K562 (cell line): ENCODE measurements around the gene SELENOT. TPM values are rescaled to one million over a fixed set of nuclear protein-coding genes. Genes with fewer than 3 reads are reported as not detected.
A peak's percentile ranks its signal among the peaks of the same experiment; 100 is the strongest.

Source experiments
- ATAC-seq: fragments of 200-7000 bp; cut with Tn5 transposase; 3 replicates; pipeline ENCODE4 v1.9.1; 2020; ENCODE audit warnings: moderate library complexity
- BruUV-seq: library from RNA; stranded (reverse); fragments of 400-500 nt; replicated peaks from 2 replicates; lab custom pipeline; 2021; lab: Mats Ljungman, UMichigan
- CTCF ChIA-PET: fragments of 300-600 bp; formaldehyde crosslinking; extraction: SDS; loops from one replicate; lab custom pipeline; 2021; ENCODE audit warnings: low intra/inter-chr PET ratio; lab: Yijun Ruan, JAX
- POLR2A ChIA-PET: fragments of 300-600, 350-650 bp; sonication (Branson Sonifier 250); formaldehyde crosslinking; extraction: SDS; loops from one replicate; lab custom pipeline; 2021; ENCODE audit warnings: antibody characterized with exemption, inconsistent platforms; lab: Yijun Ruan, JAX
- DNase-seq, 4 experiments: peaks; one replicate each; pipeline versions ENCODE4 v3.0.0 to v3.0.0-alpha.2; 2011 to 2018; ENCODE audit warnings: low spot score in 3 of 4, mixed read lengths in 3 of 4; ENCODE audit errors: extremely low read depth in 1 of 4
- FAIRE-seq: peaks from 2 replicates; lab custom pipeline; 2011; peaks lifted over from hg19 to GRCh38; lab: Jason Lieb, UNC
- H2AFZ ChIP-seq: 2 replicates; pipeline ENCODE4 v1.6.0; 2011; ENCODE audit warnings: low read depth, low read length, control low read depth, inconsistent platforms
- H3K27ac ChIP-seq: fragments of 200-600 bp; 3 replicates; pipeline ENCODE4 v1.8.0; 2011; ENCODE audit warnings: low read depth, mild to moderate bottlenecking, control low read depth, inconsistent platforms, low read length, moderate library complexity, mixed read lengths; ENCODE audit errors: extremely low read depth
- H3K27me3 ChIP-seq, 2 experiments: fragments of 300-600 bp in 1 of 2; 2 replicates in 1 of 2; 3 replicates in 1 of 2; pipeline versions ENCODE4 v1.6.0 to v1.8.0; 2011; ENCODE audit warnings: inconsistent platforms in 2 of 2, low read length in 2 of 2, mild to moderate bottlenecking in 1 of 2, mixed read lengths in 1 of 2, moderate library complexity in 1 of 2; ENCODE audit not compliant: control insufficient read depth in 2 of 2, insufficient read depth in 2 of 2
- H3K36me3 ChIP-seq: fragments of 300-600 bp; 3 replicates; pipeline ENCODE4 v1.8.0; 2011; ENCODE audit warnings: mild to moderate bottlenecking, low read length, inconsistent platforms; ENCODE audit not compliant: control insufficient read depth, insufficient read depth
- H3K4me1 ChIP-seq, 2 experiments: fragments of 200-600 bp in 1 of 2; replicated peaks in 1 of 2; 2 replicates in 1 of 2; 3 replicates in 1 of 2; pipeline versions ENCODE4 v1.5.1 to v1.8.0; 2011; ENCODE audit warnings: inconsistent platforms in 2 of 2, low read length in 2 of 2, mild to moderate bottlenecking in 1 of 2, mixed read lengths in 1 of 2, moderate library complexity in 1 of 2; ENCODE audit not compliant: control insufficient read depth in 2 of 2, insufficient read depth in 2 of 2
- H3K4me2 ChIP-seq: 2 replicates; pipeline ENCODE4 v1.6.1; 2011; ENCODE audit warnings: low read length, control low read depth, inconsistent platforms, mixed read lengths; ENCODE audit not compliant: insufficient read depth
- H3K4me3 ChIP-seq: fragments of 200-600 bp; sonication (generic), shearing (Covaris generic); 2 replicates; pipeline ENCODE4 v1.5.1; 2016; ENCODE audit warnings: control low read depth, inconsistent platforms
- H3K79me2 ChIP-seq: fragments of 200-600 bp; 3 replicates; pipeline ENCODE4 v1.8.0; 2011; ENCODE audit warnings: low read length, inconsistent platforms; ENCODE audit not compliant: control insufficient read depth, insufficient read depth
- H3K9ac ChIP-seq, 2 experiments: 2 replicates each; pipeline versions ENCODE4 v1.6.0 to v1.6.1; 2011; ENCODE audit warnings: low read depth in 2 of 2, low read length in 2 of 2, control low read depth in 1 of 2, inconsistent platforms in 1 of 2, mild to moderate bottlenecking in 1 of 2, mixed read lengths in 1 of 2; ENCODE audit not compliant: insufficient read depth in 1 of 2
- H3K9me1 ChIP-seq: one replicate; pipeline ENCODE4 v1.6.0; 2011; ENCODE audit warnings: inconsistent platforms, mild to moderate bottlenecking, low read length, moderate library complexity; ENCODE audit not compliant: control insufficient read depth, insufficient read depth
- H3K9me3 ChIP-seq: replicated peaks from 2 replicates; pipeline ENCODE4 v1.5.1; 2011; ENCODE audit warnings: low read depth, low read length, inconsistent platforms; ENCODE audit not compliant: control insufficient read depth, insufficient read depth
- H4K20me1 ChIP-seq: replicated peaks from 2 replicates; pipeline ENCODE4 v1.6.1; 2011; ENCODE audit warnings: low read length, inconsistent platforms, mixed read lengths; ENCODE audit not compliant: control insufficient read depth, insufficient read depth
- ARID3A ChIP-seq: IDR thresholded peaks from 2 replicates; pipeline ENCODE4 v1.6.1; 2012; ENCODE audit warnings: low read depth, low read length, improper control_type of control experiment, borderline replicate concordance
- CBX3 ChIP-seq, 2 experiments: IDR thresholded peaks; 1 replicate in 1 of 2; 2 replicates in 1 of 2; pipeline ENCODE4 v1.6.1; 2012; ENCODE audit warnings: inconsistent platforms in 2 of 2, low read length in 2 of 2, borderline replicate concordance in 1 of 2, control low read depth in 1 of 2
- CBX5 ChIP-seq: IDR thresholded peaks from 2 replicates; pipeline ENCODE4 v1.6.1; 2014; ENCODE audit warnings: low read depth, borderline replicate concordance
- CREB5 ChIP-seq: fragments of 250-450 bp; sonication (Bioruptor Pico); IDR thresholded peaks from 2 replicates; pipeline ENCODE4 v1.5.0; 2020; ENCODE audit warnings: mild to moderate bottlenecking
- CREBBP ChIP-seq: IDR thresholded peaks from one replicate; pipeline ENCODE4 v1.6.1; 2012; ENCODE audit warnings: low read depth, mild to moderate bottlenecking, control low read depth, inconsistent platforms, low read length
- CSDE1 ChIP-seq, 2 experiments: fragments of 450-650 bp; IDR thresholded peaks; 2 replicates each; pipeline ENCODE4 v1.6.1; 2016; ENCODE audit warnings: mild to moderate bottlenecking in 1 of 2
- FOXJ3 ChIP-seq: sonication (generic); formaldehyde crosslinking; IDR thresholded peaks from 2 replicates; pipeline ENCODE4 v1.4.0; 2020; ENCODE audit warnings: mild to moderate bottlenecking, missing genetic modification reagents
- MAX ChIP-seq: sonication (generic); formaldehyde crosslinking; IDR thresholded peaks from 2 replicates; pipeline ENCODE4 v1.9.0; 2022; ENCODE audit warnings: mild to moderate bottlenecking, missing genetic modification reagents
- MCM3 ChIP-seq: fragments of 450-650 bp; IDR thresholded peaks from 2 replicates; pipeline ENCODE4 v1.6.1; 2016
- NEUROD1 ChIP-seq: fragments of 150-350 bp; IDR thresholded peaks from 2 replicates; pipeline ENCODE4 v1.6.1; 2014; ENCODE audit warnings: borderline replicate concordance, low read length, low read depth; ENCODE audit not compliant: partially characterized antibody
- TRIM28 ChIP-seq: fragments of 450-650 bp; IDR thresholded peaks from 2 replicates; pipeline ENCODE4 v1.6.1; 2017
- UBTF ChIP-seq, 2 experiments: IDR thresholded peaks; 2 replicates each; pipeline ENCODE4 v1.6.1; 2012; ENCODE audit warnings: improper control_type of control experiment in 2 of 2, low read depth in 2 of 2, low read length in 2 of 2, borderline replicate concordance in 1 of 2
- YY1 ChIP-seq, 3 experiments: IDR thresholded peaks; 2 replicates each; pipeline ENCODE4 v1.6.1; 2011; ENCODE audit warnings: low read length in 2 of 3, mild to moderate bottlenecking in 2 of 3, moderate library complexity in 2 of 3, borderline replicate concordance in 1 of 3, control low read depth in 1 of 3, low read depth in 1 of 3; ENCODE audit not compliant: insufficient read depth in 3 of 3, insufficient replicate concordance in 2 of 3, control insufficient read depth in 1 of 3, insufficient read length in 1 of 3; ENCODE audit errors: extremely low read depth in 1 of 3
- ZKSCAN3 ChIP-seq: fragments of 250-450 bp; sonication (Bioruptor Pico); IDR thresholded peaks from 2 replicates; pipeline ENCODE4 v1.4.0; 2020
- ZSCAN32 ChIP-seq: fragments of 450-650 bp; formaldehyde crosslinking; IDR thresholded peaks from 2 replicates; pipeline ENCODE4 v1.4.0; 2020; ENCODE audit warnings: mild to moderate bottlenecking, moderate library complexity
- in situ Hi-C: fragments of 300-500 bp; cut with MboI; formaldehyde crosslinking; loops from 4 replicates; pipeline ENCODE4 v1.15.0; 2018; ENCODE audit warnings: inconsistent platforms, mixed read lengths
- intact Hi-C: fragments of 100-400 bp; cut with micrococcal nuclease; formaldehyde crosslinking; loops from 2 replicates; pipeline ENCODE4 v1.14.2; 2022
- polyA plus RNA-seq, 8 experiments: library from polyadenylated mRNA; depleted of rRNA in 4 of 8; stranded (reverse) in 5 of 8; unstranded in 3 of 8; fragments of >200 nt; fragmentation: Nextera tagmentation in 2 of 8; fragmentation: Illumina TruSeq in 1 of 8; extraction: Ambion mirVana in 2 of 8; extraction: Trizol in 1 of 8; gene quantifications; 2 replicates each; pipeline versions ENCODE4 v1.2.1 to v1.2.3, GENCODE V29; 2011 to 2014; ENCODE audit warnings: inconsistent platforms in 1 of 8, missing spikeins in 1 of 8
- total RNA-seq, 7 experiments: library from RNA; depleted of rRNA in 6 of 7; stranded (reverse); fragments of >200 nt in 6 of 7; fragmentation: Illumina TruSeq in 2 of 7; extraction: Trizol in 2 of 7; gene quantifications; 2 replicates each; pipeline versions ENCODE4 v1.2.1 to v1.2.3, GENCODE V29; 2011 to 2021; ENCODE audit warnings: low replicate concordance in 1 of 7

SELENOT gene
- total and polyA plus RNA-seq, 9 of the 15 experiments (the other 6 are each of a cell fraction or from before 2014, with no cell fraction given), result 33.0 to 411 (median 91.9) TPM

- TF ChIP-seq FOXJ3 (CRISPR knock-in tag) (no peak), MAX (CRISPR knock-in tag) (no peak), NEUROD1 (no peak)
These were observed 70.8 kb downstream of the SELENOT start (continued) for GRCh38 chr3:150673966-150674365.

- Histone ChIP-seq H4K20me1 (no peaks in the 10 kb centered on the region), H3K9me3 (no peaks in the 10 kb centered on the region; the same call in 1 of the 2 replicates), H3K9ac (no peak overlapping the region), H3K4me2 (no peak overlapping the region), H3K27me3 (no peaks in the 10 kb centered on the region), H3K36me3 (no peaks in the 10 kb centered on the region), H3K79me2 (no peaks in the 10 kb centered on the region), H3K27ac (no peak overlapping the region), H3K4me3 (no peak overlapping the region), H3K9me1 (no peaks in the 10 kb centered on the region), H2AFZ (no peak overlapping the region), H3K4me1 (no peaks in the 10 kb centered on the region)
- CTCF ChIA-PET, result interaction anchor here (0.7 kb wide), 1 partner anchor 101 kb away, joined by 3 read pairs; no protein-coding TSS in a partner anchor
- no TSS peak for BruUV-seq
- in situ Hi-C loops (no loop called here), intact Hi-C loops (no loop called here)
- no peak for DNase-seq
- FAIRE-seq, result no peak
- POLR2A ChIA-PET, result interaction anchor here (0.7 to 1.2 kb wide), 2 partner anchors 10 to 188 kb away, joined by 4 read pairs; no protein-coding TSS in a partner anchor
- no peak for ATAC-seq
- TF ChIP-seq CREB5 (CRISPR knock-in tag) (no peak), CBX3 (IDR thresholded peaks at IDR 0.05; ENCODE audit: borderline replicate concordance in 1 of 2, low read length in 2 of 2) (peak in 1 of 2 experiments; percentile 99; a peak in 2 of 3 replicates), MCM3 (no peak), YY1 (IDR thresholded peaks at IDR 0.05; ENCODE audit: borderline replicate concordance in 1 of 3, control insufficient read depth in 1 of 3, extremely low read depth in 1 of 3, insufficient read depth in 3 of 3, insufficient read length in 1 of 3, insufficient replicate concordance in 2 of 3, low read depth in 1 of 3, low read length in 2 of 3) (no peak), ARID3A (no peak), UBTF (IDR thresholded peaks at IDR 0.05; ENCODE audit: borderline replicate concordance in 1 of 2, low read depth in 2 of 2, low read length in 2 of 2) (no peak), CREBBP (no peak), ZKSCAN3 (CRISPR knock-in tag) (no peak), CBX5 (peak; percentile 94), CSDE1 (IDR thresholded peaks at IDR 0.05) (no peak), ZSCAN32 (CRISPR knock-in tag) (no peak), TRIM28 (peak; percentile 98)
These were observed 72.5 kb downstream of the SELENOT start for GRCh38 chr3:150675587-150675986.
